Glomerular endothelial cell (primary cell): ENCODE measurements around the gene OR52D1. TPM values are rescaled to one million over a fixed set of nuclear protein-coding genes. Genes with fewer than 3 reads are reported as not detected.

ENCODE experiments used
- DNase-seq: peaks from one replicate; pipeline ENCODE4 v3.0.0-alpha.2; 2011; ENCODE audit warnings: low read depth, low spot score; ENCODE audit errors: extremely low read depth
- total RNA-seq: library from RNA; depleted of rRNA; stranded (reverse); fragments of >200 nt; gene quantifications from 2 replicates; pipeline ENCODE4 v1.2.3, GENCODE V29; 2015

The OR52D1 gene
- total RNA-seq, result not detected in 2 replicates

DNA sequence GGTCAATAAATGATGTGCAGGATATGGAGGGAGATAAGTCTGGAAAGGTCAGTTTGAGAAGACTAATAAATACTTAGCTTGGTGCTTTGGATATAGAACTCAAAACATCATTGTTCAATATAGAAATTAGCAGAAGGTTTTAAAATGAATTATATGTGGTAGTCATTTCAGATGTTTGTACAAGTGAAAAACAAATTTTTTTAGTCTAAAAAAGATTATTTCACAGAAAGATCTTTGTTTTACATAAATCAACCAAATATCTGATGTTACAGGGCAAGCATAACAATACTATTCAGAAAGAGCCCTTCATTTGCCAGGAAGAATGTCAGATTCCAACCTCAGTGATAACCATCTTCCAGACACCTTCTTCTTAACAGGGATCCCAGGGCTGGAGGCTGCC, at the start of gene OR52D1:
TSS of gene OR52D1 (plus strand) at position 301 of the 400 bp plus-strand sequence. CDS start at position 323, 22 bp downstream.
- DNase-seq, result no peak

GRCh38 chr11:5441414-5441813, 47.1 kb upstream of the OR52D1 start, which contains the start of gene OR51I1:
Gene OR51I1 (minus strand): TSS chr11:5441514. CDS start chr11:5441514, 0 bp downstream.
- DNase-seq, result no peak

GRCh38 chr11:5443835-5444393, 44.6 kb upstream of the OR52D1 start:
- DNase-seq, result no peak

- no peak for DNase-seq
These were observed 39.5 kb upstream of the OR52D1 start, which contains the start of gene OR51I2 for GRCh38 chr11:5449023-5449422. Gene OR51I2 (plus strand): TSS chr11:5449323. CDS start chr11:5453489, 4,166 bp downstream.

- no peak for DNase-seq
These were observed 39.1 kb upstream of the OR52D1 start for GRCh38 chr11:5449432-5449831.

- no peak for DNase-seq
These were observed 27.4 kb upstream of the OR52D1 start for GRCh38 chr11:5460983-5461621.

DNA sequence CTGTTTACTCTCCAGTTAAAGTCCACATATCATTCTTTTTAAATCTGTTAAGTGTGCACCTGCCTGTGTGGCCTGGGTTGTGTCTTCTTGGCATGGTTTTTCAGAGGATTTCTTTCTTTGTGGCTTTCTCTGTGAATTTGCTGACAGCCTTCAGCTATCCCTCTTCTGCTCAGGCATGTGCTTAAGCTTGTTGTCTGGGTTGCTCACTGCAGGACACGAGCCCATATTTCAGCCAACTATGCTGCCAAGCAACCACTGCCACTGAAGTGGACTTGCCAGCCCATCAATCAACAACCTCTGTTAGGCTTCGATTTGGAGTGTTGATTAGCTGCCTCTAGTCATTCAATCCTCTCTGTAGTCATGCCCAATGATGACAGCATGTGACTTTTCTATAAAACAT, 21.0 kb upstream of the OR52D1 start:
- DNase-seq, result no peak

DNA sequence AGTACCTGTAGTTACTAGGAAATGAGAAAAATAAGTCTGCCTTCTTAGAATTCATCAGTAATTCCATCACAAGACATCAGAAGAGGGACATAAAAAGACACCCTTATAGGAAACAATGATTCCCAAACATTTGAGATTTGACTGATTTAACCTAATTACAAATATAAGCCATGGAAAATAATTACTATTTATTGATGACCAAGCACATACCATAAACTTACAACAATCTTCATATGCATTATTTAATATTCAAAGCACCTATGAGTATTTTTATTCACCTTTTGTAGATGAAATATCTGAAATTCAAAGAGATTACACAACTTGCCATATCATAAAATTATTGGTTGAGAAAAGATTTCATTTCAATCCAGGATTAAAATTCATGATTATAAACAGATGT, 14.6 kb upstream of the OR52D1 start:
- DNase-seq, result no peak

GRCh38 chr11:5476186-5476819, 12.2 kb upstream of the OR52D1 start:
- peak; percentile 22 for DNase-seq

GRCh38 chr11:5486003-5486402, 2.5 kb upstream of the OR52D1 start:
- no peak for DNase-seq

DNA sequence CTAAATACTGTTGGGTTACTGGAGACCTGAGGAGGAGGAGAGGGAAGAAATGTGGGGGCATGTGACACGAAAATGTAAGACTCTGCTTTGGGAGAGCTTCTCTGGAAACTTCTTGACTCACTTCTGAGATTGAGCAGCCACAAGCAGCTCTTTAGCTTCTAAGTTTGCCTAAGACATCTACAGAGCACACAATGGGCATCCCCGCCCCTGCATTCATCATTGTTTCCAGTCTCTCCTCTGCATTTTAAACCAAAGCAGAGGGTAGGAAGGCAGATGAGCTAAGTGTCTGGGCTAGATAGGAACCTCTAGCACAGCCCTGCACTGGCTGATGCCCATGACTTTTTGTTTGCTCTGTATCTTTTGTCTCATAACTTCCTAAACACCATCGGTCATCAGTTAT, 2.1 kb upstream of the OR52D1 start:
- no peak for DNase-seq

GRCh38 chr11:5488798-5489399, 414 bp downstream of the OR52D1 start:
- no peak for DNase-seq

DNA sequence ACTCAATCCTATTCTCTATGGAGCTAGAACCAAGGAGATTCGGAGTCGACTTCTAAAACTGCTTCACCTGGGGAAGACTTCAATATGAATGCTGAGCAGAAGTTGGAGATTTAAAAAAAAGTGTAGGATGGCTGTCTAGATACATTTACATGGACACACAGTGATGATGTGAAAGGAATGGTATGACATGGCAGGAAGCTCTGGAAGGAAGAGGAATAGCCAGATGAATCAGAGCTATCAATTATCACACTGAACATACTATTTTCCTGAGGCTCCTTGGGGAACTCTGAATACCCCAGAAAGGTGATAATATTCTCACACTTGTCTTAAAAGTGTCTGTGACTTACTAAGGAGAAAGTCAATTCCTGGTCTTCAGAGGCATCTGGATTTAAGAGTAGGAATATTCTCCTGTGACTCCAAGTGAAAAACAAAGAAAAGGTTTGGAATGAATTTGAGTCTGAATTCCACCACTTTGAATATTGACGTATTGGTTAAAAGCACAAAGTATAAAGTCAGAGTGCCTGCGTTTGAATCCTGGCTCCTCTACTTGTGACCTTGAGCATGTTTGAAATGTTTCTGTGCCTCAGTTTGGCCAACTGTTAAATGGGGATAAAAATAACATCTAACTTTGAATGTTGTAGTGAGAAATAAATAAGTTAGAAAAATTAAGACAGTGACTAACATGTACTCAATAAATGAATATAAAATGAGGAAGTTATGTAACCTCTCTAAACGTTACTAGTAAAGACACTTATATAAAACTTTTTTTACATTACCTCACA, 1.3 kb downstream of the OR52D1 start:
- DNase-seq, result no peak

DNA sequence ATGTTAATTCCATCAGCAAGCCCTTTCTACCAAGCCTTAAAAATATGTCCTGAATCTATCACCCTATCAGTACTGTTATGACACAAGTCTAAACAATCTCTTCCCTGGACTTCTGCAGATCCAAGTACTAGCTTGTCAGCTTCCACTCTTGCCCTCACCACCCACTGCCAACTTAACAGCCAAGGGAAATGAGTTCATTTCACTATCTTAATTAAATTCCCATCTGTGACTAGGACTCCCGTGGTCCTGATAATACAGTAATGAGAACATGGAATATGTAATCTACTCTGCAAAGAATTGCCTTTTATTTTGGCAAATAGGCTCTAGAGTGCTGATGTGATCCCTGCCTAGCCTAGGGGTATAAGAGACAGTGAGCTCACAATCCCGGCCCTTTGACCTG, 11.2 kb downstream of the OR52D1 start:
- no peak for DNase-seq

- DNase-seq, result no peak
These were observed 11.9 kb downstream of the OR52D1 start for GRCh38 chr11:5500393-5500801.

DNA sequence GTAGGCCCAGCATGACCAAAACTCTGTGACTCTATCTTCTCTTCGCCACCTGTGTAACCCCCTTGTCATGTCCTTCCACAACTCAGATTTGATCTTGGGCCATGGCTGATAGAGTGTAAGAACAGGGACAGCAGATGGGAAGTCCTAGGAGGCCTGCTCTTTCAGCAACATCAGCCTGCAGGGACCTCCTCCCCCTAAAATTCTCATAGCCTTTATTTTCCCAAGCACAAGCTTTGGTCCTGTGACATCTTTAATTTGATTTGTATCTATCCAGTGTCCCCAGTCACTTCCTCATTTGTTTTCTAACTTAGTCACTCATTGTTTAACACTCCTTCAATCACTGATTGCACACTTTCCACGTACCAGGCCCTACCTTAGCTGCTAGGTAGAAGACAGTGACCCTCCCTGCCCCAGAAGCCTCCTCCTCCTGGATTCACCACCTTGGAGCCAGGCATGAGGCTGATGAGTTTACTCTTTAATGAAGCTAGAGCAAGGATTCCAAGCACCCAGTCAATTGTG, 16.0 kb downstream of the OR52D1 start:
- DNase-seq, result no peak

DNA sequence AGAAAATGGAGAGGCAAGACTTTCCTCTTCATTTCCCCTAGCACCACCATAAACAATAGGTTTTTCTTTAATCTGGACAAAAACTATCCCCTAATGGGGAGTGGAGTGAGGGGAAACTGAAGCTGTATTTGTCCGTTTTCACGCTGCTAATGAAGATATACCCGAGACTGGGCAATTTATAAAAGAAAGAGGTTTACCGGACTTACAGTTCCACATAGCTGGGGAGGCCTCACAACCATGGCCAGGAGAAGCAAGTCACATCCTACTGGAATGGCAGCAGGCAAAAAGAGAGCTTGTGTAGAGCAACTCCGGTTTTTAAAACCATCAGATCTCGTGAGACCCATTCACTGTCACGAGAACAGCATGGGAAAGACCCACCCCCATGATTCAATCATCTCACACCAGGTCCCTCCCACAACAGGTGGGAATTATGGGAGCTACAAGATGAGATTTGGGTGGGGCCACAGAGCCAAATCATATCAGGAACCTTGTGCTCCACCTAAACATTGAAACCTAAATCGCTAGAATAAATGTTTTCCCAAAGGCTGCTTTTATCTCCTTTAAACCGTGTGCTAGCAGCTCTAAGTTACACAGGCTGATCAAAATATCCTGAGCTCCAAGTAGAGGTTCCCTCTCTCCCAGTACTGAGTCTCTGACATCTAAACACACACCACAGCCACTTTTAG, 17.0 kb downstream of the OR52D1 start:
- DNase-seq, result no peak

- no peak for DNase-seq
These were observed 18.9 kb downstream of the OR52D1 start for GRCh38 chr11:5507177-5507932.

GRCh38 chr11:5507933-5508305, 19.4 kb downstream of the OR52D1 start:
- no peak for DNase-seq
